GM10248 (cell line): ENCODE measurements around the gene ABCF3.

Experiments
- CTCF ChIA-PET: fragments of 300-600 bp; sonication (Branson Sonifier 250); formaldehyde crosslinking; extraction: SDS; loops from one replicate; lab custom pipeline; 2021; ENCODE audit warnings: antibody characterized with exemption; lab: Yijun Ruan, JAX
- POLR2A ChIA-PET: fragments of 350-650 bp; sonication (Branson Sonifier 250); formaldehyde crosslinking; extraction: SDS; loops from one replicate; lab custom pipeline; 2020; ENCODE audit warnings: antibody characterized with exemption; lab: Yijun Ruan, JAX
- DNase-seq: peaks from one replicate; pipeline ENCODE4 v3.0.0; 2012; ENCODE audit errors: extremely low spot score
- TF ChIP-seq, protein P1 (sequence below): IDR thresholded peaks from 2 replicates; pipeline ENCODE4 v1.5.1; 2012; ENCODE audit warnings: mild to moderate bottlenecking, low read depth; ENCODE audit errors: extremely low read depth, missing control alignments, control extremely low read depth

Gene ABCF3

DNA sequence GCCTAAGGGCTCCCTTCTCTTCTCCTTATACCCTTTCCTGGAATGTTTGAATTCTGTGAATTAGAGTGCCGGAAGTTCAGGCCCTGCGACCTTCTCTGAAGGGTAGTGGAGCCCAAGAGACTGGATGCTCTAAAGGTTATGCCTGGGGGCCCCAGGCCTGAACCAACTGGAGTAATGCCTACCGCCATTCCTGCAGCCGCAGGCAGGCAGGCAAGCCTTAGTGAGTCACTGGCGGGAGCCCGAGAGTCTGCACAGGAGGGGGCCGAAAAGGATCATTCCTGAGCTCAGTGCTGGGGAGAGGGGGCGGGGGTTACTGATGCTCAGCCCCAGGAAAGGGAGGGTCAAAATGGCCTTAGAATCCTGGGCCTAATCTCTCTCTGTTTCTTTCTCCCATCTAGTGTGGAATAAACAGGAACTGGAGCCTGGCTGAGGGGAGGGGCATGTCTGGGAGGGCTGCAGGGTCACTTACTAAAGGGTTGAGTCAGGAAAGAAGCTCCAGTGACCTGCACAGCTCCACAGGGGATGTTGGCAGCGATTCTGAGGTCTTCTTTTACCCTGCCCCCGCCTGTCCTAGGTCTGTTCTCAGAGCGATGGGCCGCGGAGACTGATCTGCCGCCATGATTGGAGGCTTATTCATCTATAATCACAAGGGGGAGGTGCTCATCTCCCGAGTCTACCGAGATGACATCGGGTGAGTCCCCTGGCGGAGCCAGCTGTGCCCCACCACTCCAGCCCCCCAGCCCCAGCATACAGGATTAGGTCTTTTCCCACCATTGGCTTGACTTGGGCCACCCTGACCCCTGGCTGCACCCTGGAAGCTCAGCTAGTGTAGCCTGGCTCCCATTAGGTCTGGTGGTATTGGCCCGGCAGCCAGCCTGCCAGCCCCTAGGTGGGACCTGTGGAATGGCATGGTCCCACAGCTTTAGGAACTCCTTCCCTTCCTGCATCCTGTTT lies 9.3 kb upstream of the ABCF3 start:
- ChIA-PET POLR2A (no interaction called here), CTCF (interaction anchor here (1.0 to 2.1 kb wide), 4 partner anchors 9 to 73 kb away, joined by 3 to 7 read pairs (median 4); partner anchors contain the start of genes ABCF3 and EEF1AKMT4)
- TF ChIP-seq, protein P1, sequence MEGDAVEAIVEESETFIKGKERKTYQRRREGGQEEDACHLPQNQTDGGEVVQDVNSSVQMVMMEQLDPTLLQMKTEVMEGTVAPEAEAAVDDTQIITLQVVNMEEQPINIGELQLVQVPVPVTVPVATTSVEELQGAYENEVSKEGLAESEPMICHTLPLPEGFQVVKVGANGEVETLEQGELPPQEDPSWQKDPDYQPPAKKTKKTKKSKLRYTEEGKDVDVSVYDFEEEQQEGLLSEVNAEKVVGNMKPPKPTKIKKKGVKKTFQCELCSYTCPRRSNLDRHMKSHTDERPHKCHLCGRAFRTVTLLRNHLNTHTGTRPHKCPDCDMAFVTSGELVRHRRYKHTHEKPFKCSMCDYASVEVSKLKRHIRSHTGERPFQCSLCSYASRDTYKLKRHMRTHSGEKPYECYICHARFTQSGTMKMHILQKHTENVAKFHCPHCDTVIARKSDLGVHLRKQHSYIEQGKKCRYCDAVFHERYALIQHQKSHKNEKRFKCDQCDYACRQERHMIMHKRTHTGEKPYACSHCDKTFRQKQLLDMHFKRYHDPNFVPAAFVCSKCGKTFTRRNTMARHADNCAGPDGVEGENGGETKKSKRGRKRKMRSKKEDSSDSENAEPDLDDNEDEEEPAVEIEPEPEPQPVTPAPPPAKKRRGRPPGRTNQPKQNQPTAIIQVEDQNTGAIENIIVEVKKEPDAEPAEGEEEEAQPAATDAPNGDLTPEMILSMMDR, result no peak
- DNase-seq, result no peak

DNA sequence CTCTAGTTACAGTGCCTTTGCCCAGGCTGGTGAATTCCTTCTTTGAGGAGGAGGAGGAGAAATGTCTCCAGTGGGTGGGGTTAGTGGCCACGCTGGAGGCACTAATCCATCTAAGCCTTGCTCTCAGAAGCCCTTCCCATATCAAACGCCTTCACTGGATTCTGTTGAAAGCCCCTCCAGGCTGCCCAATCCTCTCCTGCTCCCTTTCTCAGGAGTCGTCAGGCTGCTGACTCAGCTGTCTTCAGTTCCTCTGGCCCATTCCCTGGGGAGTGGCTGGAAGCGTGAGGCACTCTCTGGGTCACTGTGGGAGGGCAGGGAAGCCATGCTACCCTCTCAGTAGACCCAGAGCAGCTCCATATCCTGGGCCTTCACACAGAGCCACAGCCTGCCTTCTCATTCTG lies 8.7 kb upstream of the ABCF3 start:
- no peak for DNase-seq
- POLR2A ChIA-PET, result no interaction called here
- TF ChIP-seq, protein P1, result no peak
- CTCF ChIA-PET, result interaction anchor here (1.1 to 2.1 kb wide), 3 partner anchors 9 to 51 kb away, joined by 4 to 7 read pairs (median 5); partner anchors contain the start of gene ABCF3

DNA sequence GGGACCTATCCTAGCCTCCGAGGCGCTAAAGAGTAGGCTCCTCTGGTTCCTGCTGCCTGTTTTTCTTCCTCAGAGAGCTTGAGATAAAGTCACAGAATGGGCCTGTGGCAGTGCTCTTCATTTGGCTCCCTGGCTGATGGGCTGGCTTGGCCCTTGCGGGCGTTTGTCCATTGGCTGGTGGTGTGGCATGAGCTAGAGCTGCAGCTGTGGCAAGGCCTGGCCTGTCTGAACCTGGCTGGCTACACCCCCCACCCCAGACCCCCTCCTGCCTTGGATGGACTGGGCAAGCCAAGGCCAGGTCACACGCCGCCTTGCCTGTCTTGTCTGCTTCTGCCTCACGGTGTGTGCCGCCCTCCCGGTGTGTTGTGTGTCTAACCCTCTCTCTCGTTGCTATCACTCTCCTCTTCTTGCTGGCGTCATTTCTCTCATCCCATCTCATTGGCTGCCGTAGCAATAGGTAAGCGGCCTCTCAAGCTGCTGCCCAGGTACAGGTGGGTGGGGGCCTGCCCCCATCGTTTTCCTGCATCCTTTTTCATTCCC lies 8.2 kb upstream of the ABCF3 start:
- ChIA-PET POLR2A (no interaction called here), CTCF (interaction anchor here (1.1 to 2.1 kb wide), 2 partner anchors 8 to 50 kb away, joined by 5 to 7 read pairs; partner anchors contain the start of gene ABCF3)
- TF ChIP-seq, protein P1, result no peak
- DNase-seq, result no peak

DNA sequence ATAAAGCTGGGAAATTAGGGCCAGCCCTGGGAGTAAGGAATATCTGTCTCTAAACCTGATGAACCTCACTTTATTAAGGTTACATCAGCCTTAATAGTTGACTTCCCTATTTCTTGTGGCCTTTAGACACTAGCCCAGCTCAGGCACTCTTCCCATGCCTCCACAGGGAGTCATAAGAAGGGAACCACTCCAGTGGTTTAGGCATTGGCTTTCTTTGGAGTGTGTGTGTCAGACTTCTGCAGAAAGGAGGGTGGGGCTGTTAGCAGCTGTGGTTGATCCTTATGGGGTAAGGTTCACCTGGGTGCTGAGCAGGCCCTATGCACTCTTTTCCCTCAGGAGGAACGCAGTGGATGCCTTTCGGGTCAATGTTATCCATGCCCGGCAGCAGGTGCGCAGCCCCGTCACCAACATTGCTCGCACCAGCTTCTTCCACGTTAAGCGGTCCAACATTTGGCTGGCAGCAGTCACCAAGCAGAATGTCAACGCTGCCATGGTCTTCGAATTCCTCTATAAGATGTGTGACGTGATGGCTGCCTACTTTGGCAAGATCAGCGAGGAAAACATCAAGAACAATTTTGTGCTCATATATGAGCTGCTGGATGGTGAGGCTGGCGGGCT lies 7.4 kb upstream of the ABCF3 start:
- ChIA-PET POLR2A (no interaction called here), CTCF (interaction anchor here (2.4 kb wide), 1 partner anchor 49 kb away, joined by 8 read pairs; no protein-coding TSS in a partner anchor)
- TF ChIP-seq, protein P1, result no peak
- DNase-seq, result no peak

DNA sequence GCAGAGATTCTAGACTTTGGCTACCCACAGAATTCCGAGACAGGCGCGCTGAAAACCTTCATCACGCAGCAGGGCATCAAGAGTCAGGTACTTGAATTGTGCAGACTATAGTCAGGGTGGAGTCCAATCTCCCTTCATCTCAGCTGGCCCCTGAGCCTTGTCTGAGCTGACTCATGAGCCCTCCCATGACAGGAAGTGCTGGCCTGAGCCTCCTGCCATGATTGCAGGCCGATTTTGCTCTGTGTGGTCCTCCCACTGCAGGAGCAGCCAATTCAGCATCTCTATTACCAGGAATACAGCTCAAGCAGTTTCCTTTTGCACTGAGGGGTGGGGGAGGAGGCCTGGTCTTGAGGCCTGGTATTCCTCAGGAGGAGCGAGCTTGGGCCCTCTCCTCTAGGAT lies 5.8 kb upstream of the ABCF3 start:
- no peak for DNase-seq
- CTCF ChIA-PET, result interaction anchor here (1.1 to 2.4 kb wide), 3 partner anchors 35 to 70 kb away, joined by 4 to 8 read pairs (median 7); partner anchors contain the start of gene EEF1AKMT4
- POLR2A ChIA-PET, result interaction anchor here (0.7 kb wide), 2 partner anchors 45 to 138 kb away, joined by 3 to 4 read pairs; partner anchors contain the start of gene EIF2B5
- TF ChIP-seq, protein P1, result no peak

DNA sequence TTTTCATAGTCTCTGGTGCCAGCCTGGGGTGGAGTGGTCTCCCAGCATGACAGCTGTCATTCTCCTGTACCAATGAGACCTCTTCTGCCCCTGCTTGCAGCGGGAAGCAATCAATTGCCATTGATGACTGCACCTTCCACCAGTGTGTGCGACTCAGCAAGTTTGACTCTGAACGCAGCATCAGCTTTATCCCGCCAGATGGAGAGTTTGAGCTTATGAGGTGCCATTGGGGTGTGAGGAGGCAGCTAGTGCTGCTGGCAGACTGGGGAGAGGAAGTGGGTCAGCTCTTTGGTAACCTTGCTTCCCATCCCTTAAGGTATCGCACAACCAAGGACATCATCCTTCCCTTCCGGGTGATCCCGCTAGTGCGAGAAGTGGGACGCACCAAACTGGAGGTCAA lies 4.4 kb upstream of the ABCF3 start:
- DNase-seq, result no peak
- ChIA-PET CTCF (interaction anchor here (0.9 to 2.3 kb wide), 5 partner anchors 9 to 286 kb away, joined by 3 to 7 read pairs (median 4); no protein-coding TSS in a partner anchor), POLR2A (no interaction called here)
- TF ChIP-seq, protein P1, result no peak
